ENCODE results near the gene IDUA. TPM values are rescaled to one million over a fixed set of nuclear protein-coding genes. Genes with fewer than 3 reads are reported as not detected.

Gene IDUA
- total and polyA plus RNA-seq, 2 donors (not counting 1 experiment from before 2014, with no cell fraction given), result 57.0 to 67.4 TPM

DNA sequence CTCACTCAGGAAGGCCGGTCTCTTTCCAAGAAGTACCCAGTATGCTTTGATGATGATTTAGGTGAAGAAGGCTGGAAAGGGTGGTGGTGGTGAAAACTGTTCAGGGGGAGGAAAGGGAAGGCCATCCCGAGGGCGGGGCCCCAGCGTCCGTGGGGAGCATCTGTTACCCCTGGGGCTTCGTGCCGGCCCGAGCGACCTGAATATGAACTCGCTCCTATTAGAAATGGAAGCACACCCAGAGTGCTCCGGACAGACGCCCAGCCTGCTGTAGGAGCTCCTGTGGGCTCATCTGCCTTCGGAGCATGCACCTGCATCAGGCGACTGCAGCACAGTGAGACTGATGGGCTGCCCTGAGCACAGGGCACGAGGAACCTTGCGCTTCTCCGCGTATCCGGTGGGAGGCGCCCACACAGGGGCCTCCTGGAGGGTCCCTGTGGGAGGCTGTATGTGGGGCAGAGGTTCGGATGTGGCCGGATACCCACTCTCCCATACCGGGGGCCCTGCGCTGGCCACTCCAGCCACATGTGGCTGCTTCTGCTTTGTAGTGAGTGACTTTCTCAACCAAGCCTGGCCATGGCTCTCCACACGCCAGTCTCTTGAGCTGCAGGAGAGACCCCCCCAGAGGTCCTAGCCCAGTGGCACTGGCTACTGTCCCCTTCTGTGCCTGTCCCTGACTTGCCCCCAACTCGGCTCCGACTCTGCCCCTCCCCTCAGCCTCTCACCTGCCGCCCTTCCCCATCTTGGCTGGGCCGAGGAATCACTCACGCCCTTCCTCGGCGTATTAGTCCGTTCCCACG lies 61.3 kb downstream of the IDUA start:
- Histone ChIP-seq H3K9me3 (ENCODE audit: control extremely low read depth in 1 of 3, control insufficient read depth in 2 of 3, insufficient read depth in 1 of 3, low read length in 2 of 3) (peaks cover 0 to 32% (median 0%) of the 10 kb centered on the region in 3 donors), H3K79me2 (ENCODE audit: control insufficient read depth, insufficient read depth, low read length) (no peaks in the 10 kb centered on the region), H2AFZ (ENCODE audit: insufficient read depth, low read depth, low read length, poor library complexity, severe bottlenecking) (no peak overlapping the region), H3K4me1 (ENCODE audit: control insufficient read depth in 2 of 2, insufficient read depth in 2 of 2, low read length in 2 of 2) (peaks cover 3 to 10% of the 10 kb centered on the region in 2 donors), H3K36me3 (replicated peaks in 1 of 2; ENCODE audit: control extremely low read depth in 1 of 2, control insufficient read depth in 1 of 2, extremely low read depth in 1 of 2, insufficient read depth in 2 of 2, low read length in 1 of 2) (no peaks in the 10 kb centered on the region), H3K27me3 (replicated peaks in 1 of 4; ENCODE audit: control extremely low read depth in 1 of 4, control insufficient read depth in 3 of 4, insufficient read depth in 4 of 4, low read length in 3 of 4) (peaks cover 0 to 35% (median 14%) of the 10 kb centered on the region in 4 experiments), H3K9ac (ENCODE audit: low read length) (no peak overlapping the region), H3K4me3 (ENCODE audit: control extremely low read depth in 1 of 5, extremely low read depth in 1 of 5, insufficient read depth in 1 of 5, low read depth in 2 of 5, low read length in 4 of 5) (no peak overlapping the region), H3K4me2 (replicated peaks; ENCODE audit: low read depth, low read length, poor library complexity, severe bottlenecking) (no peak overlapping the region), H4K20me1 (ENCODE audit: control insufficient read depth, insufficient read depth, low read length, poor library complexity, severe bottlenecking) (no peaks in the 10 kb centered on the region), H3K27ac (ENCODE audit: low read length in 2 of 2) (no peak overlapping the region)
- TF ChIP-seq EZH2 (IDR thresholded peaks at IDR 0.05; ENCODE audit: borderline replicate concordance, insufficient read depth, low read depth, low read length, poor library complexity, severe bottlenecking), result no peak
- TF ChIP-seq, protein P1, sequence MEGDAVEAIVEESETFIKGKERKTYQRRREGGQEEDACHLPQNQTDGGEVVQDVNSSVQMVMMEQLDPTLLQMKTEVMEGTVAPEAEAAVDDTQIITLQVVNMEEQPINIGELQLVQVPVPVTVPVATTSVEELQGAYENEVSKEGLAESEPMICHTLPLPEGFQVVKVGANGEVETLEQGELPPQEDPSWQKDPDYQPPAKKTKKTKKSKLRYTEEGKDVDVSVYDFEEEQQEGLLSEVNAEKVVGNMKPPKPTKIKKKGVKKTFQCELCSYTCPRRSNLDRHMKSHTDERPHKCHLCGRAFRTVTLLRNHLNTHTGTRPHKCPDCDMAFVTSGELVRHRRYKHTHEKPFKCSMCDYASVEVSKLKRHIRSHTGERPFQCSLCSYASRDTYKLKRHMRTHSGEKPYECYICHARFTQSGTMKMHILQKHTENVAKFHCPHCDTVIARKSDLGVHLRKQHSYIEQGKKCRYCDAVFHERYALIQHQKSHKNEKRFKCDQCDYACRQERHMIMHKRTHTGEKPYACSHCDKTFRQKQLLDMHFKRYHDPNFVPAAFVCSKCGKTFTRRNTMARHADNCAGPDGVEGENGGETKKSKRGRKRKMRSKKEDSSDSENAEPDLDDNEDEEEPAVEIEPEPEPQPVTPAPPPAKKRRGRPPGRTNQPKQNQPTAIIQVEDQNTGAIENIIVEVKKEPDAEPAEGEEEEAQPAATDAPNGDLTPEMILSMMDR (IDR thresholded peaks at IDR 0.05), result no peak
- POLR2A ChIA-PET, result no interaction called here
- intact Hi-C loops (cut with micrococcal nuclease), result no loop called here
- Mint-ChIP-seq H3K9me3 (ENCODE audit: insufficient read depth) (no peaks in the 10 kb centered on the region), H3K4me1 (peaks cover 2% of the 10 kb centered on the region), H3K27me3 (peaks cover 18% of the 10 kb centered on the region), H3K4me3 (no peak overlapping the region), H3K27ac (peak overlapping the region; percentile 32)
- 93% methylated on average over 32 of the region's 34 CpGs for WGBS (ENCODE audit: insufficient coverage)
- DNase-seq (no peak), ATAC-seq (ENCODE audit: low read depth) (no peak)
- CTCF ChIA-PET, result no interaction called here

All from B cell (primary cell).